ENCODE data around the gene ZIK1. TPM values are rescaled to one million over a fixed set of nuclear protein-coding genes. Genes with fewer than 3 reads are reported as not detected.

ZIK1 gene
- total and polyA plus RNA-seq, 4 donors: 1.0 to 13.8 (median 3.5) TPM

DNA sequence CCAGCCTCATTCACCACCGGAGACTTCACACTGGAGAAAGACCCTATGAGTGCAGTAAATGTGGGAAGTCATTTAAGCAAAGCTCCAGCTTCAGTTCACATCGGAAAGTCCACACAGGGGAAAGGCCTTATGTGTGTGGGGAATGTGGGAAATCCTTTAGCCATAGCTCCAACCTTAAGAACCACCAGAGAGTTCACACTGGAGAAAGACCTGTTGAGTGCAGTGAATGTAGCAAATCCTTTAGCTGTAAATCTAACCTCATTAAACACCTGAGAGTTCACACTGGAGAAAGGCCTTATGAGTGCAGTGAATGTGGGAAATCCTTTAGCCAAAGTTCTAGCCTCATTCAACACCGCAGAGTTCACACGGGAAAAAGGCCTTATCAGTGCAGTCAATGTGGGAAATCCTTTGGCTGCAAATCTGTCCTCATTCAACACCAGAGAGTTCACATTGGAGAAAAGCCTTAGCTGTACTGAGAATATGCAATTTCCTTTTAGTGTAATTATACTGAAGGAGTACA is 57.8 kb downstream of the ZIK1 start:
- DNase-seq (no peak), ATAC-seq (ENCODE audit: insufficient read depth, low FRiP score) (no peak)
- peaks cover 4 to 45% (median 40%) of the 10 kb centered on the region in 4 donors for H3K9me3 ChIP-seq (ENCODE audit: control insufficient read depth in 4 of 4, insufficient read depth in 3 of 4, low read length in 3 of 4)
- WGBS, 2 donors: 97 to 99% methylated on average over 4 of the region's 4 CpGs
- H3K27me3 ChIP-seq (ENCODE audit: control insufficient read depth in 3 of 3, insufficient read depth in 3 of 3, low read length in 2 of 3): no peaks in the 10 kb centered on the region
- H3K9ac ChIP-seq (ENCODE audit: insufficient read depth in 1 of 2, low read length in 2 of 2): no peak overlapping the region
- peaks cover 32 to 65% (median 52%) of the 10 kb centered on the region in 4 donors for H3K36me3 ChIP-seq (ENCODE audit: control insufficient read depth in 4 of 4, insufficient read depth in 4 of 4, low read length in 4 of 4)
- TF ChIP-seq, protein P1, sequence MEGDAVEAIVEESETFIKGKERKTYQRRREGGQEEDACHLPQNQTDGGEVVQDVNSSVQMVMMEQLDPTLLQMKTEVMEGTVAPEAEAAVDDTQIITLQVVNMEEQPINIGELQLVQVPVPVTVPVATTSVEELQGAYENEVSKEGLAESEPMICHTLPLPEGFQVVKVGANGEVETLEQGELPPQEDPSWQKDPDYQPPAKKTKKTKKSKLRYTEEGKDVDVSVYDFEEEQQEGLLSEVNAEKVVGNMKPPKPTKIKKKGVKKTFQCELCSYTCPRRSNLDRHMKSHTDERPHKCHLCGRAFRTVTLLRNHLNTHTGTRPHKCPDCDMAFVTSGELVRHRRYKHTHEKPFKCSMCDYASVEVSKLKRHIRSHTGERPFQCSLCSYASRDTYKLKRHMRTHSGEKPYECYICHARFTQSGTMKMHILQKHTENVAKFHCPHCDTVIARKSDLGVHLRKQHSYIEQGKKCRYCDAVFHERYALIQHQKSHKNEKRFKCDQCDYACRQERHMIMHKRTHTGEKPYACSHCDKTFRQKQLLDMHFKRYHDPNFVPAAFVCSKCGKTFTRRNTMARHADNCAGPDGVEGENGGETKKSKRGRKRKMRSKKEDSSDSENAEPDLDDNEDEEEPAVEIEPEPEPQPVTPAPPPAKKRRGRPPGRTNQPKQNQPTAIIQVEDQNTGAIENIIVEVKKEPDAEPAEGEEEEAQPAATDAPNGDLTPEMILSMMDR (IDR thresholded peaks at IDR 0.05; ENCODE audit: control extremely low read depth, extremely low read depth): no peak
- H3K4me1 ChIP-seq (ENCODE audit: control insufficient read depth in 5 of 5, insufficient read depth in 5 of 5, low read length in 5 of 5): no peaks in the 10 kb centered on the region
- no peak overlapping the region for H3K27ac ChIP-seq (ENCODE audit: low read depth in 1 of 2, low read length in 1 of 2)
- no peak overlapping the region for H3K4me3 ChIP-seq

GRCh38 chr19:57642396-57643046 is 58.6 kb downstream of the ZIK1 start:
- peaks cover 30 to 57% (median 47%) of the 10 kb centered on the region in 4 donors for H3K36me3 ChIP-seq (ENCODE audit: control insufficient read depth in 4 of 4, insufficient read depth in 4 of 4, low read length in 4 of 4)
- TF ChIP-seq, protein P1 (IDR thresholded peaks at IDR 0.05; ENCODE audit: control extremely low read depth, extremely low read depth): no peak

More at GRCh38 chr19:57642396-57643046, 58.6 kb downstream of the ZIK1 start:
- Histone ChIP-seq H3K4me1 (ENCODE audit: control insufficient read depth in 5 of 5, insufficient read depth in 5 of 5, low read length in 5 of 5) (no peaks in the 10 kb centered on the region), H3K27ac (ENCODE audit: low read depth in 1 of 2, low read length in 1 of 2) (no peak overlapping the region), H3K9me3 (ENCODE audit: control insufficient read depth in 4 of 4, insufficient read depth in 3 of 4, low read length in 3 of 4) (peaks cover 4 to 46% (median 34%) of the 10 kb centered on the region in 4 donors), H3K9ac (ENCODE audit: insufficient read depth in 1 of 2, low read length in 2 of 2) (no peak overlapping the region), H3K27me3 (ENCODE audit: control insufficient read depth in 3 of 3, insufficient read depth in 3 of 3, low read length in 2 of 3) (no peaks in the 10 kb centered on the region), H3K4me3 (no peak overlapping the region)
- no peak for DNase-seq
- ATAC-seq (ENCODE audit: insufficient read depth, low FRiP score): no peak
- WGBS, 2 donors: 95 to 98% methylated on average over 4 of the region's 4 CpGs

Other genes starting within 250 kb of the ZIK1 start
- 10 to 100 TPM in 1 of 2 donors, 1 to 10 TPM in 1; 7.9 to 13.5 TPM for gene ZNF304, start 232.9 kb upstream of the ZIK1 start, total RNA-seq
- 1 to 10 TPM; 2.6 to 3.8 TPM for gene ZNF304, start 232.9 kb upstream of the ZIK1 start, polyA plus RNA-seq
- gene TRAPPC2B, start 220.6 kb upstream of the ZIK1 start, total RNA-seq: 10 to 100 TPM in 1 of 2 donors, 1 to 10 TPM in 1; 6.2 to 15.1 TPM
- gene TRAPPC2B, start 220.6 kb upstream of the ZIK1 start, polyA plus RNA-seq: 10 to 100 TPM; 15.3 to 25.4 TPM
- gene ZNF547, start 220.6 kb upstream of the ZIK1 start, total RNA-seq: 1 to 10 TPM; 2.8 to 4.2 TPM
- 1 to 10 TPM; 1.4 to 1.6 TPM for gene ZNF547, start 220.6 kb upstream of the ZIK1 start, polyA plus RNA-seq
- 10 to 100 TPM; 14.9 to 35.7 TPM for gene ZNF548, start 194.3 kb upstream of the ZIK1 start, total RNA-seq
- gene ZNF548, start 194.3 kb upstream of the ZIK1 start, polyA plus RNA-seq: 1 to 10 TPM; 5.6 to 6.8 TPM
- gene ZNF17, start 173.0 kb upstream of the ZIK1 start, total RNA-seq: 10 to 100 TPM; 13.4 to 18.3 TPM
- gene ZNF17, start 173.0 kb upstream of the ZIK1 start, polyA plus RNA-seq: 1 to 10 TPM; 2.1 to 4.0 TPM
- gene ZNF749, start 148.8 kb upstream of the ZIK1 start, total RNA-seq: 10 to 100 TPM; 10.6 to 14.6 TPM
- gene ZNF749, start 148.8 kb upstream of the ZIK1 start, polyA plus RNA-seq: 1 to 10 TPM; 4.0 to 8.8 TPM
- 1 to 10 TPM in 1 of 2 donors, under 1 TPM in 1; 0.58 to 3.1 TPM for gene VN1R1, start 127.0 kb upstream of the ZIK1 start, total RNA-seq
- under 1 TPM; 0.15 to 0.28 TPM for gene VN1R1, start 127.0 kb upstream of the ZIK1 start, polyA plus RNA-seq
- 10 to 100 TPM in 1 of 2 donors, 1 to 10 TPM in 1; 8.1 to 28.1 TPM for gene ZNF772, start 106.6 kb upstream of the ZIK1 start, total RNA-seq
- 1 to 10 TPM in 1 of 2 donors, under 1 TPM in 1; 0.98 to 2.7 TPM for gene ZNF772, start 106.6 kb upstream of the ZIK1 start, polyA plus RNA-seq
- 10 to 100 TPM; 10.1 to 12.5 TPM for gene ZNF419, start 96.4 kb upstream of the ZIK1 start, total RNA-seq
- gene ZNF419, start 96.4 kb upstream of the ZIK1 start, polyA plus RNA-seq: 1 to 10 TPM; 4.3 to 5.2 TPM
- 10 to 100 TPM in 1 of 2 donors, 1 to 10 TPM in 1; 6.3 to 17.0 TPM for gene ZNF773, start 84.2 kb upstream of the ZIK1 start, total RNA-seq
- 1 to 10 TPM; 2.5 to 4.3 TPM for gene ZNF773, start 84.2 kb upstream of the ZIK1 start, polyA plus RNA-seq
- 10 to 100 TPM in 1 of 2 donors, 1 to 10 TPM in 1; 4.8 to 14.8 TPM for gene ZNF549, start 56.8 kb upstream of the ZIK1 start, total RNA-seq
- 1 to 10 TPM; 1.7 to 2.4 TPM for gene ZNF549, start 56.8 kb upstream of the ZIK1 start, polyA plus RNA-seq
- gene ZNF550, start 24.3 kb upstream of the ZIK1 start, total RNA-seq: 10 to 100 TPM in 1 of 2 donors, 1 to 10 TPM in 1; 8.4 to 21.4 TPM
- 1 to 10 TPM; 2.0 to 3.0 TPM for gene ZNF550, start 24.3 kb upstream of the ZIK1 start, polyA plus RNA-seq
- gene ZNF416, start 5.2 kb upstream of the ZIK1 start, total RNA-seq: 1 to 10 TPM; 4.2 to 4.6 TPM
- gene ZNF416, start 5.2 kb upstream of the ZIK1 start, polyA plus RNA-seq: 1 to 10 TPM; 1.7 to 2.2 TPM
- gene ZNF530, start 15.7 kb downstream of the ZIK1 start, total RNA-seq: 1 to 10 TPM; 4.0 to 4.7 TPM
- gene ZNF530, start 15.7 kb downstream of the ZIK1 start, polyA plus RNA-seq: 1 to 10 TPM; 1.5 to 2.1 TPM
- gene ZNF134, start 30.1 kb downstream of the ZIK1 start, total RNA-seq: 10 to 100 TPM; 17.7 to 33.2 TPM
- gene ZNF134, start 30.1 kb downstream of the ZIK1 start, polyA plus RNA-seq: 1 to 10 TPM; 3.6 to 8.2 TPM
- gene ZNF211, start 49.0 kb downstream of the ZIK1 start, total RNA-seq: 10 to 100 TPM; 10.7 to 36.9 TPM
- 1 to 10 TPM; 6.5 to 7.1 TPM for gene ZNF211, start 49.0 kb downstream of the ZIK1 start, polyA plus RNA-seq
- gene ZSCAN4, start 84.8 kb downstream of the ZIK1 start, total RNA-seq: under 1 TPM in 1 of 2 donors, not detected in 1; 0.21 TPM
- gene ZSCAN4, start 84.8 kb downstream of the ZIK1 start, polyA plus RNA-seq: under 1 TPM; 0.07 to 0.14 TPM
- gene ZNF551, start 97.8 kb downstream of the ZIK1 start, total RNA-seq: 10 to 100 TPM in 1 of 2 donors, 1 to 10 TPM in 1; 8.7 to 12.0 TPM
- 1 to 10 TPM; 1.5 to 3.1 TPM for gene ZNF551, start 97.8 kb downstream of the ZIK1 start, polyA plus RNA-seq
- gene ZNF154, start 125.1 kb downstream of the ZIK1 start, total RNA-seq: 10 to 100 TPM in 1 of 2 donors, 1 to 10 TPM in 1; 3.7 to 34.6 TPM
- 1 to 10 TPM; 1.2 to 1.9 TPM for gene ZNF154, start 125.1 kb downstream of the ZIK1 start, polyA plus RNA-seq
- 10 to 100 TPM in 1 of 2 donors, 1 to 10 TPM in 1; 9.7 to 17.1 TPM for gene ZNF671, start 143.5 kb downstream of the ZIK1 start, total RNA-seq
- 1 to 10 TPM; 2.4 to 4.8 TPM for gene ZNF671, start 143.5 kb downstream of the ZIK1 start, polyA plus RNA-seq
- gene ZNF776, start 162.7 kb downstream of the ZIK1 start, total RNA-seq: 10 to 100 TPM; 13.9 to 33.8 TPM
- gene ZNF776, start 162.7 kb downstream of the ZIK1 start, polyA plus RNA-seq: 1 to 10 TPM; 2.9 to 5.6 TPM
- 10 to 100 TPM; 14.8 to 48.1 TPM for gene ZNF586, start 185.5 kb downstream of the ZIK1 start, total RNA-seq
- gene ZNF586, start 185.5 kb downstream of the ZIK1 start, polyA plus RNA-seq: 1 to 10 TPM; 4.8 to 7.4 TPM
- gene ZNF552, start 230.8 kb downstream of the ZIK1 start, total RNA-seq: 10 to 100 TPM; 15.1 to 44.1 TPM
- 1 to 10 TPM; 5.9 to 7.2 TPM for gene ZNF552, start 230.8 kb downstream of the ZIK1 start, polyA plus RNA-seq
- 10 to 100 TPM; 15.5 to 31.7 TPM for gene ZNF587B, start 246.2 kb downstream of the ZIK1 start, total RNA-seq
- gene ZNF587B, start 246.2 kb downstream of the ZIK1 start, polyA plus RNA-seq: 1 to 10 TPM; 4.0 to 7.3 TPM

All from lung (tissue), 12 donors.